ENCODE measurements around the gene SPG11. TPM values are rescaled to one million over a fixed set of nuclear protein-coding genes. Genes with fewer than 3 reads are reported as not detected.

Gene SPG11
- total and polyA plus RNA-seq, 2 of the 13 experiments (the other 11 are each of a cell fraction or from before 2014, with no cell fraction given): 31.5 to 40.7 TPM

- H3K9ac ChIP-seq (ENCODE audit: insufficient read depth, low read depth, low read length): peak overlapping the region; percentile 87
- in situ Hi-C loops (cut with HindIII; ENCODE audit: extremely low pct_ligation_motif_present, low pct_unique_long_range_greater_than_20kb): loop anchor here (5.0 kb wide), 1 partner anchor 75 kb away; the partner anchor contains the start of gene TRIM69
- peaks cover 20% of the 10 kb centered on the region for H3K4me1 ChIP-seq (ENCODE audit: insufficient read depth, low read length)
- H3K4me3 ChIP-seq (replicated peaks in 1 of 3; ENCODE audit: insufficient read depth in 1 of 3, low read depth in 2 of 3, low read length in 3 of 3): peak overlapping the region; percentile 79 to 87 (median 83)
- intact Hi-C loops (cut with micrococcal nuclease; ENCODE audit: unreplicated experiment): loop anchor here (1.0 to 2.0 kb wide), 3 partner anchors 48 to 76 kb away; partner anchors contain the start of genes B2M and PATL2
- CTCF ChIA-PET (ENCODE audit: low intra/inter-chr PET ratio, low total read pairs): interaction anchor here (2.6 kb wide), 1 partner anchor 76 kb away, joined by 20 read pairs; no protein-coding TSS in a partner anchor
- H3K27me3 ChIP-seq (ENCODE audit: control insufficient read depth in 1 of 2, insufficient read depth in 2 of 2, low read length in 2 of 2): no peaks in the 10 kb centered on the region; a peak in 1 of 5 replicates
- peak overlapping the region; percentile 89 for H3K27ac ChIP-seq (ENCODE audit: extremely low read length, insufficient read depth, low read length)
- peak; percentile 28 for FAIRE-seq
- under 1% methylated on average over 23 of the region's 34 CpGs for WGBS (ENCODE audit: low lambda C conversion rate)
- POLR2A ChIA-PET: interaction anchor here (0.7 to 4.2 kb wide), 21 partner anchors 8 to 250 kb away, joined by 3 to 115 read pairs (median 5); partner anchors contain the start of genes B2M, EIF3J, PATL2 and TRIM69
- H2AFZ ChIP-seq (ENCODE audit: low read length): peak overlapping the region; percentile 22
- H3K36me3 ChIP-seq (replicated peaks in 1 of 2; ENCODE audit: control insufficient read depth in 1 of 2, insufficient read depth in 2 of 2, low read length in 2 of 2): 0 out of 5 replicates have a peak, but pooled peaks cover 0 to 10% of the 10 kb centered on the region in 2 experiments
- H4K20me1 ChIP-seq (ENCODE audit: insufficient read depth, low read length): no peaks in the 10 kb centered on the region
- H3K79me2 ChIP-seq (ENCODE audit: insufficient read depth, low read length): peaks cover 14% of the 10 kb centered on the region
- peak; percentile 61 for DNase-seq (ENCODE audit: low spot score)
- TSS peak; percentile 81 for BruUV-seq (replicated peaks)
- peak; percentile 85 for ATAC-seq
- H3K4me2 ChIP-seq (ENCODE audit: low read depth, low read length): peak overlapping the region; percentile 88
- H3K9me3 ChIP-seq (ENCODE audit: low read length): no peaks in the 10 kb centered on the region
- no peak for TF ChIP-seq DNMT3B (CRISPR knock-in tag; conservative IDR thresholded peaks at IDR 0.05)
- TF ChIP-seq MAZ (IDR thresholded peaks at IDR 0.05; ENCODE audit: borderline replicate concordance, low read depth, low read length): no peak
- TF ChIP-seq MAZ (CRISPR knock-in tag; IDR thresholded peaks at IDR 0.05; ENCODE audit: low read depth): no peak
- TF ChIP-seq, protein P1, sequence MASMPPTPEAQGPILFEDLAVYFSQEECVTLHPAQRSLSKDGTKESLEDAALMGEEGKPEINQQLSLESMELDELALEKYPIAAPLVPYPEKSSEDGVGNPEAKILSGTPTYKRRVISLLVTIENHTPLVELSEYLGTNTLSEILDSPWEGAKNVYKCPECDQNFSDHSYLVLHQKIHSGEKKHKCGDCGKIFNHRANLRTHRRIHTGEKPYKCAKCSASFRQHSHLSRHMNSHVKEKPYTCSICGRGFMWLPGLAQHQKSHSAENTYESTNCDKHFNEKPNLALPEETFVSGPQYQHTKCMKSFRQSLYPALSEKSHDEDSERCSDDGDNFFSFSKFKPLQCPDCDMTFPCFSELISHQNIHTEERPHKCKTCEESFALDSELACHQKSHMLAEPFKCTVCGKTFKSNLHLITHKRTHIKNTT (CRISPR knock-in tag; IDR thresholded peaks at IDR 0.05): no peak
- TF ChIP-seq TFAP4 (IDR thresholded peaks at IDR 0.05; ENCODE audit: borderline replicate concordance, low read depth): peak; percentile 61; the same call in 1 of the 2 replicates
- 0 out of 2 replicates have a peak, but pooled peaks have one; percentile 9 for TF ChIP-seq XBP1 (CRISPR knock-in tag; IDR thresholded peaks at IDR 0.05)
- no peak for TF ChIP-seq TOPORS (CRISPR knock-in tag; IDR thresholded peaks at IDR 0.05)
- no peak for TF ChIP-seq ZSCAN30 (CRISPR knock-in tag; IDR thresholded peaks at IDR 0.05)
- TF ChIP-seq ZNF790 (CRISPR knock-in tag; IDR thresholded peaks at IDR 0.05; ENCODE audit: borderline replicate concordance): 0 out of 2 replicates have a peak, but pooled peaks have one; percentile 22
- 0 out of 2 replicates have a peak, but pooled peaks have one; percentile 29 for TF ChIP-seq ZNF430 (CRISPR knock-in tag; IDR thresholded peaks at IDR 0.05)
- no peak for TF ChIP-seq ZNF556 (CRISPR knock-in tag; IDR thresholded peaks at IDR 0.05; ENCODE audit: borderline replicate concordance)
- 0 out of 2 replicates have a peak, but pooled peaks have one; percentile 6 for TF ChIP-seq FOSL2 (CRISPR knock-in tag; IDR thresholded peaks at IDR 0.05)
- 0 out of 2 replicates have a peak, but pooled peaks have one; percentile 55 for TF ChIP-seq POLR2G (IDR thresholded peaks at IDR 0.05; ENCODE audit: low read depth, low read length)
- peak; percentile 44; the same call in 1 of the 2 replicates for TF ChIP-seq NFE2L1 (CRISPR knock-in tag; IDR thresholded peaks at IDR 0.05; ENCODE audit: borderline replicate concordance)
- no peak for TF ChIP-seq ZBTB8A (CRISPR knock-in tag; IDR thresholded peaks at IDR 0.05; ENCODE audit: borderline replicate concordance, low read depth)
- TF ChIP-seq SP5 (CRISPR knock-in tag; IDR thresholded peaks at IDR 0.05; ENCODE audit: borderline replicate concordance, low read depth): peak; percentile 74
- peak; percentile 19; the same call in 1 of the 2 replicates for TF ChIP-seq MYPOP (CRISPR knock-in tag; IDR thresholded peaks at IDR 0.05)
- 0 out of 2 replicates have a peak, but pooled peaks have one; percentile 2 for TF ChIP-seq ZNF598 (CRISPR knock-in tag; IDR thresholded peaks at IDR 0.05; ENCODE audit: borderline replicate concordance)
- 0 out of 2 replicates have a peak, but pooled peaks have one; percentile 11 for TF ChIP-seq ZNF224 (CRISPR knock-in tag; IDR thresholded peaks at IDR 0.05)
Observed at GRCh38 chr15:44662478-44663409, 718 bp downstream of the SPG11 start.
